Measurements from ENCODE around the gene ASH1L. TPM values are rescaled to one million over a fixed set of nuclear protein-coding genes. Genes with fewer than 3 reads are reported as not detected.
"Not testable (repeated sequence)": the region's sequence is repeated elsewhere in the genome, so short reads cannot be mapped to it uniquely, and the experiment has no call there.

The ASH1L gene
- total and polyA plus RNA-seq, 9 of the 15 experiments (the other 6 are each of a cell fraction or from before 2014, with no cell fraction given), result 2.0 to 23.3 (median 14.6) TPM

DNA sequence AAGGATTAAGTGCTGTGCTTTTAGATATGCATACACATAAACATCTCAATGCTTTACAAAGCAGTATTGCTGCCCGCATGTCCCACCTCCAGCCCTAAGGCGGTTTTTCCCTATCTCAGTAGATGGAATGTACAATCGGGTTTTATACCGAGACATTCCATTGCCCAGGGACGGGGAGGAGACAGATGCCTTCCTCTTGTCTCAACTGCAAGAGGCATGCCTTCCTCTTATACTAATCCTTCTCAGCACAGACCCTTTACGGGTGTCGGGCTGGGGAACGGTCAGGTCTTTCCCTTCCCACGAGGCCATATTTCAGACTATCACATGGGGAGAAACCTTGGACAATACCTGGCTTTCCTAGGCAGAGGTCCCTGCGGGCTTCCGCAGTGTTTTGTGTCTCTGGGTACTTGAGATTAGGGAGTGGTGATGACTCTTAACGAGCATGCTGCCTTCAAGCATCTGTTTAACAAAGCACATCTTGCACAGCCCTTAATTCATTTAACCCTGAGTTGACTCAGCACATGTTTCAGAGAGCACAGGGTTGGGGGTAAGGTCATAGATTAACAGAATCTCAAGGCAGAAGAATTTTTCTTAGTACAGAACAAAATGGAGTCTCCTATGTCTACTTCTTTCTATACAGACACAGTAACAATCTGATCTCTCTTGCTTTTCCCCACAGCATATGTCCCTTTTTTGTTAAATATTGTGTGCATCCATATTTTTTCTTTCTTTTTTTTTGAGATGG, 37.4 kb upstream of the ASH1L start (continued):
- TF ChIP-seq, protein P1, sequence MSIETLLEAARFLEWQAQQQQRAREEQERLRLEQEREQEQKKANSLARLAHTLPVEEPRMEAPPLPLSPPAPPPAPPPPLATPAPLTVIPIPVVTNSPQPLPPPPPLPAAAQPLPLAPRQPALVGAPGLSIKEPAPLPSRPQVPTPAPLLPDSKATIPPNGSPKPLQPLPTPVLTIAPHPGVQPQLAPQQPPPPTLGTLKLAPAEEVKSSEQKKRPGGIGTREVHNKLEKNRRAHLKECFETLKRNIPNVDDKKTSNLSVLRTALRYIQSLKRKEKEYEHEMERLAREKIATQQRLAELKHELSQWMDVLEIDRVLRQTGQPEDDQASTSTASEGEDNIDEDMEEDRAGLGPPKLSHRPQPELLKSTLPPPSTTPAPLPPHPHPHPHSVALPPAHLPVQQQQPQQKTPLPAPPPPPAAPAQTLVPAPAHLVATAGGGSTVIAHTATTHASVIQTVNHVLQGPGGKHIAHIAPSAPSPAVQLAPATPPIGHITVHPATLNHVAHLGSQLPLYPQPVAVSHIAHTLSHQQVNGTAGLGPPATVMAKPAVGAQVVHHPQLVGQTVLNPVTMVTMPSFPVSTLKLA (conservative IDR thresholded peaks at IDR 0.05), result peak; percentile 51 to 56; a peak in 2 of 4 replicates
- TF ChIP-seq L3MBTL2 (IDR thresholded peaks at IDR 0.05) (peak; percentile 41; the same call in 1 of the 2 replicates), TCF3 (CRISPR knock-in tag; IDR thresholded peaks at IDR 0.05) (peak; percentile 52), ZNF583 (CRISPR knock-in tag; IDR thresholded peaks at IDR 0.05) (peak; percentile 33; the same call in 1 of the 2 replicates), NCOR1 (IDR thresholded peaks at IDR 0.05) (peak; percentile 51; the same call in 1 of the 2 replicates), CBFA2T2 (conservative IDR thresholded peaks at IDR 0.05) (peak; percentile 78), TEAD1 (CRISPR knock-in tag; IDR thresholded peaks at IDR 0.05) (0 out of 4 replicates have a peak, but pooled peaks of 1 of the 2 experiments have one; percentile 8), NR4A1 (tag; IDR thresholded peaks at IDR 0.05) (0 out of 2 replicates have a peak, but pooled peaks have one; percentile 61), PTRF (tag; IDR thresholded peaks at IDR 0.05) (peak; percentile 74; the same call in 1 of the 2 replicates), SMAD4 (CRISPR knock-in tag; conservative IDR thresholded peaks at IDR 0.05) (0 out of 2 replicates have a peak, but pooled peaks have one; percentile 48), CXXC5 (CRISPR knock-in tag; IDR thresholded peaks at IDR 0.05) (peak; percentile 31; the same call in 1 of the 2 replicates), DMBX1 (CRISPR knock-in tag; IDR thresholded peaks at IDR 0.05; ENCODE audit: borderline replicate concordance) (peak; percentile 60; the same call in 1 of the 2 replicates)
- not testable (repeated sequence) for TF ChIP-seq NR4A1 (CRISPR knock-in tag; IDR thresholded peaks at IDR 0.05)
- TF ChIP-seq, protein P2, sequence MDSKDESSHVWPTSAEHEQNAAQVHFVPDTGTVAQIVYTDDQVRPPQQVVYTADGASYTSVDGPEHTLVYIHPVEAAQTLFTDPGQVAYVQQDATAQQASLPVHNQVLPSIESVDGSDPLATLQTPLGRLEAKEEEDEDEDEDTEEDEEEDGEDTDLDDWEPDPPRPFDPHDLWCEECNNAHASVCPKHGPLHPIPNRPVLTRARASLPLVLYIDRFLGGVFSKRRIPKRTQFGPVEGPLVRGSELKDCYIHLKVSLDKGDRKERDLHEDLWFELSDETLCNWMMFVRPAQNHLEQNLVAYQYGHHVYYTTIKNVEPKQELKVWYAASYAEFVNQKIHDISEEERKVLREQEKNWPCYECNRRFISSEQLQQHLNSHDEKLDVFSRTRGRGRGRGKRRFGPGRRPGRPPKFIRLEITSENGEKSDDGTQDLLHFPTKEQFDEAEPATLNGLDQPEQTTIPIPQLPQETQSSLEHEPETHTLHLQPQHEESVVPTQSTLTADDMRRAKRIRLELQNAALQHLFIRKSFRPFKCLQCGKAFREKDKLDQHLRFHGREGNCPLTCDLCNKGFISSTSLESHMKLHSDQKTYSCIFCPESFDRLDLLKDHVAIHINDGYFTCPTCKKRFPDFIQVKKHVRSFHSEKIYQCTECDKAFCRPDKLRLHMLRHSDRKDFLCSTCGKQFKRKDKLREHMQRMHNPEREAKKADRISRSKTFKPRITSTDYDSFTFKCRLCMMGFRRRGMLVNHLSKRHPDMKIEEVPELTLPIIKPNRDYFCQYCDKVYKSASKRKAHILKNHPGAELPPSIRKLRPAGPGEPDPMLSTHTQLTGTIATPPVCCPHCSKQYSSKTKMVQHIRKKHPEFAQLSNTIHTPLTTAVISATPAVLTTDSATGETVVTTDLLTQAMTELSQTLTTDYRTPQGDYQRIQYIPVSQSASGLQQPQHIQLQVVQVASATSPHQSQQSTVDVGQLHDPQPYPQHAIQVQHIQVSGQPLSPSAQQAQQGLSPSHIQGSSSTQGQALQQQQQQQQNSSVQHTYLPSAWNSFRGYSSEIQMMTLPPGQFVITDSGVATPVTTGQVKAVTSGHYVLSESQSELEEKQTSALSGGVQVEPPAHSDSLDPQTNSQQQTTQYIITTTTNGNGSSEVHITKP (IDR thresholded peaks at IDR 0.05; ENCODE audit: partially characterized antibody), result peak; percentile 30
